Measurements from ENCODE around the gene GMPR2.

The GMPR2 gene

GRCh38 chr14:24232645-24233537 lies at the start of gene GMPR2:
TSS of gene GMPR2 (plus strand) at chr14:24232929. CDS start at chr14:24233254, 325 bp downstream.
- peaks cover 39% of the 10 kb centered on the region for H3K36me3 ChIP-seq (ENCODE audit: insufficient read depth, low read length)
- H3K4me3 ChIP-seq (ENCODE audit: low read depth, low read length, poor library complexity, severe bottlenecking), result peak within 1 kb of the TSS; percentile 87
- H3K4me1 ChIP-seq (ENCODE audit: insufficient read depth, low read length, severe bottlenecking), result peaks cover 27% of the 10 kb centered on the region
- peak within 1 kb of the TSS; percentile 92 for H3K4me2 ChIP-seq (ENCODE audit: low read length)
- H3K79me2 ChIP-seq (ENCODE audit: insufficient read depth, low read length), result peaks cover 17% of the 10 kb centered on the region
- no peaks in the 10 kb centered on the region for H3K27me3 ChIP-seq (ENCODE audit: insufficient read depth, low read length)
- H3K9me2 ChIP-seq (ENCODE audit: low read depth, low read length), result no peaks in the 10 kb centered on the region
- TF ChIP-seq CTCF (IDR thresholded peaks at IDR 0.05; ENCODE audit: low read length) (no peak), EZH2 (IDR thresholded peaks at IDR 0.05; ENCODE audit: borderline replicate concordance, low read length) (no peak)
- peak within 1 kb of the TSS; percentile 70 for H3K27ac ChIP-seq (ENCODE audit: low read depth, low read length, poor library complexity, severe bottlenecking)
- no peaks in the 10 kb centered on the region for H4K20me1 ChIP-seq (ENCODE audit: insufficient read depth, low read length)
- H3K9ac ChIP-seq (ENCODE audit: low read length), result peak within 1 kb of the TSS; percentile 82
- no peaks in the 10 kb centered on the region for H3K9me3 ChIP-seq (ENCODE audit: low read length)
- H2AFZ ChIP-seq (ENCODE audit: low read length), result 0 out of 2 replicates have a peak within 1 kb of the TSS, but pooled peaks have one; percentile 73
- 0 out of 2 replicates have a peak, but pooled peaks cover 3% of the 10 kb centered on the region for H3F3A ChIP-seq (ENCODE audit: insufficient read depth, low read length)

- H3K4me1 ChIP-seq (ENCODE audit: insufficient read depth, low read length, severe bottlenecking), result peaks cover 9% of the 10 kb centered on the region
- H3K9me3 ChIP-seq (ENCODE audit: low read length), result no peaks in the 10 kb centered on the region
- no peak overlapping the region for H3K9ac ChIP-seq (ENCODE audit: low read length)
- H2AFZ ChIP-seq (ENCODE audit: low read length), result no peak overlapping the region
- H3K27ac ChIP-seq (ENCODE audit: low read depth, low read length, poor library complexity, severe bottlenecking), result no peak overlapping the region
- H3K4me3 ChIP-seq (ENCODE audit: low read depth, low read length, poor library complexity, severe bottlenecking), result no peak overlapping the region
- TF ChIP-seq EZH2 (IDR thresholded peaks at IDR 0.05; ENCODE audit: borderline replicate concordance, low read length), result no peak
- TF ChIP-seq CTCF (IDR thresholded peaks at IDR 0.05; ENCODE audit: low read length), result no peak
- no peaks in the 10 kb centered on the region for H3K27me3 ChIP-seq (ENCODE audit: insufficient read depth, low read length)
- no peak overlapping the region for H3K4me2 ChIP-seq (ENCODE audit: low read length)
- H3F3A ChIP-seq (ENCODE audit: insufficient read depth, low read length), result no peaks in the 10 kb centered on the region
- peaks cover 89% of the 10 kb centered on the region for H3K36me3 ChIP-seq (ENCODE audit: insufficient read depth, low read length)
- no peaks in the 10 kb centered on the region for H3K9me2 ChIP-seq (ENCODE audit: low read depth, low read length)
- no peaks in the 10 kb centered on the region for H3K79me2 ChIP-seq (ENCODE audit: insufficient read depth, low read length)
- no peaks in the 10 kb centered on the region for H4K20me1 ChIP-seq (ENCODE audit: insufficient read depth, low read length)
Observed at GRCh38 chr14:24183014-24183481, 49.7 kb upstream of the GMPR2 start.

GRCh38 chr14:24184104-24184970 lies 48.4 kb upstream of the GMPR2 start:
- Histone ChIP-seq H3K27me3 (ENCODE audit: insufficient read depth, low read length) (no peaks in the 10 kb centered on the region), H3K9me3 (ENCODE audit: low read length) (no peaks in the 10 kb centered on the region), H2AFZ (ENCODE audit: low read length) (no peak overlapping the region), H3K27ac (ENCODE audit: low read depth, low read length, poor library complexity, severe bottlenecking) (no peak overlapping the region), H4K20me1 (ENCODE audit: insufficient read depth, low read length) (no peaks in the 10 kb centered on the region), H3K4me2 (ENCODE audit: low read length) (no peak overlapping the region), H3K36me3 (ENCODE audit: insufficient read depth, low read length) (peaks cover 76% of the 10 kb centered on the region), H3K4me1 (ENCODE audit: insufficient read depth, low read length, severe bottlenecking) (peaks cover 15% of the 10 kb centered on the region), H3K9me2 (ENCODE audit: low read depth, low read length) (no peaks in the 10 kb centered on the region), H3K9ac (ENCODE audit: low read length) (no peak overlapping the region), H3K4me3 (ENCODE audit: low read depth, low read length, poor library complexity, severe bottlenecking) (no peak overlapping the region), H3K79me2 (ENCODE audit: insufficient read depth, low read length) (no peaks in the 10 kb centered on the region), H3F3A (ENCODE audit: insufficient read depth, low read length) (no peaks in the 10 kb centered on the region)
- TF ChIP-seq CTCF (IDR thresholded peaks at IDR 0.05; ENCODE audit: low read length), result no peak
- TF ChIP-seq EZH2 (IDR thresholded peaks at IDR 0.05; ENCODE audit: borderline replicate concordance, low read length), result no peak

Data from OCI-LY1 (cell line).